Astrocyte of the spinal cord (primary cell): ENCODE measurements around the gene HCRTR2.

Experiments used
- DNase-seq: peaks from one replicate; pipeline ENCODE4 v3.0.0; 2011; ENCODE audit warnings: low read depth, low spot score
- H3K4me3 ChIP-seq: 2 replicates; pipeline ENCODE4 v1.5.1; 2011; ENCODE audit warnings: low read depth, mild to moderate bottlenecking, low read length, moderate library complexity
- in situ Hi-C: cut with HindIII; loops from 2 replicates; pipeline ENCODE4 v1.10.0; 2017; ENCODE audit warnings: low sequenced_read_pairs
- TF ChIP-seq, protein P1 (sequence below): IDR thresholded peaks from 2 replicates; pipeline ENCODE4 v1.5.1; 2012; ENCODE audit warnings: low read depth, mild to moderate bottlenecking, low read length, inconsistent platforms

The HCRTR2 gene

GRCh38 chr6:55182016-55182650, 7.8 kb downstream of the HCRTR2 start:
- in situ Hi-C loops = no loop called here
- TF ChIP-seq, protein P1, sequence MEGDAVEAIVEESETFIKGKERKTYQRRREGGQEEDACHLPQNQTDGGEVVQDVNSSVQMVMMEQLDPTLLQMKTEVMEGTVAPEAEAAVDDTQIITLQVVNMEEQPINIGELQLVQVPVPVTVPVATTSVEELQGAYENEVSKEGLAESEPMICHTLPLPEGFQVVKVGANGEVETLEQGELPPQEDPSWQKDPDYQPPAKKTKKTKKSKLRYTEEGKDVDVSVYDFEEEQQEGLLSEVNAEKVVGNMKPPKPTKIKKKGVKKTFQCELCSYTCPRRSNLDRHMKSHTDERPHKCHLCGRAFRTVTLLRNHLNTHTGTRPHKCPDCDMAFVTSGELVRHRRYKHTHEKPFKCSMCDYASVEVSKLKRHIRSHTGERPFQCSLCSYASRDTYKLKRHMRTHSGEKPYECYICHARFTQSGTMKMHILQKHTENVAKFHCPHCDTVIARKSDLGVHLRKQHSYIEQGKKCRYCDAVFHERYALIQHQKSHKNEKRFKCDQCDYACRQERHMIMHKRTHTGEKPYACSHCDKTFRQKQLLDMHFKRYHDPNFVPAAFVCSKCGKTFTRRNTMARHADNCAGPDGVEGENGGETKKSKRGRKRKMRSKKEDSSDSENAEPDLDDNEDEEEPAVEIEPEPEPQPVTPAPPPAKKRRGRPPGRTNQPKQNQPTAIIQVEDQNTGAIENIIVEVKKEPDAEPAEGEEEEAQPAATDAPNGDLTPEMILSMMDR = no peak
- DNase-seq = no peak
- no peak overlapping the region for H3K4me3 ChIP-seq

- in situ Hi-C loops = no loop called here
- DNase-seq = no peak
- TF ChIP-seq, protein P1 = no peak
- H3K4me3 ChIP-seq = no peak overlapping the region
Measured at GRCh38 chr6:55184782-55185530, 10.6 kb downstream of the HCRTR2 start.

GRCh38 chr6:55198715-55199114, 24.4 kb downstream of the HCRTR2 start:
- no peak overlapping the region for H3K4me3 ChIP-seq
- TF ChIP-seq, protein P1 = no peak
- no peak for DNase-seq
- in situ Hi-C loops = no loop called here

- no peak for DNase-seq
- no peak overlapping the region for H3K4me3 ChIP-seq
- TF ChIP-seq, protein P1 = no peak
- in situ Hi-C loops = no loop called here
Measured at GRCh38 chr6:55199239-55199638, 24.9 kb downstream of the HCRTR2 start.

GRCh38 chr6:55208478-55209458, 34.5 kb downstream of the HCRTR2 start:
- in situ Hi-C loops = no loop called here
- no peak overlapping the region for H3K4me3 ChIP-seq
- TF ChIP-seq, protein P1 = no peak

GRCh38 chr6:55210952-55211351, 36.6 kb downstream of the HCRTR2 start:
- H3K4me3 ChIP-seq = no peak overlapping the region
- TF ChIP-seq, protein P1 = no peak
- DNase-seq = no peak
- in situ Hi-C loops = no loop called here

More at GRCh38 chr6:55208478-55209458, 34.5 kb downstream of the HCRTR2 start:
- no peak for DNase-seq
